Heart left ventricle (tissue), 16 donors: ENCODE data around the gene COMTD1. TPM values are rescaled to one million over a fixed set of nuclear protein-coding genes. Genes with fewer than 3 reads are reported as not detected.
"Not testable (repeated sequence)": the region's sequence is repeated elsewhere in the genome, so short reads cannot be mapped to it uniquely, and the experiment has no call there.

Experiments used
- ATAC-seq, 4 donors: fragments of 200-7000 bp; cut with Tn5 transposase; one replicate each; pipeline ENCODE4 v1.9.1; 2020 to 2022; ENCODE audit warnings: moderate library complexity in 4 of 4, mild to moderate bottlenecking in 3 of 4, moderate number of reproducible peaks in 1 of 4
- DNase-seq, 5 donors: peaks; one replicate each; pipeline ENCODE4 v3.0.0-alpha.2; 2020
- H3K27ac ChIP-seq, 12 donors: fragments of 200-600 bp; sonication (generic) in 4 of 12; one replicate each; pipeline versions ENCODE4 v1.5.0 to v1.8.0; 2016 to 2022; ENCODE audit warnings: mild to moderate bottlenecking in 2 of 12
- H3K27me3 ChIP-seq, 9 donors: fragments of 200-600 bp; sonication (generic) in 2 of 9; one replicate each; pipeline versions ENCODE4 v1.5.1 to v1.8.0; 2016 to 2022; ENCODE audit warnings: mild to moderate bottlenecking in 3 of 9
- H3K36me3 ChIP-seq, 9 donors: fragments of 200-600 bp; sonication (generic) in 2 of 9; one replicate each; pipeline versions ENCODE4 v1.5.0 to v1.8.0; 2018 to 2022; ENCODE audit warnings: mild to moderate bottlenecking in 2 of 9
- H3K4me1 ChIP-seq, 12 donors: fragments of 200-600 bp; sonication (generic) in 4 of 12; one replicate each; pipeline versions ENCODE4 v1.5.0 to v1.8.0; 2016 to 2022; ENCODE audit warnings: mild to moderate bottlenecking in 3 of 12
- H3K4me3 ChIP-seq, 12 donors: fragments of 200-600 bp; sonication (generic) in 4 of 12; one replicate each; pipeline versions ENCODE4 v1.5.0 to v1.8.0; 2017 to 2022; ENCODE audit warnings: mild to moderate bottlenecking in 9 of 12, moderate library complexity in 4 of 12
- H3K9me3 ChIP-seq, 12 donors: fragments of 200-600 bp; sonication (generic) in 4 of 12; one replicate each; pipeline versions ENCODE4 v1.5.0 to v1.8.0; 2016 to 2022; ENCODE audit warnings: mild to moderate bottlenecking in 1 of 12
- POLR2A ChIP-seq, 2 donors: fragments of 450-650 bp; IDR thresholded peaks; one replicate each; pipeline ENCODE4 v1.6.1; 2017; ENCODE audit warnings: antibody characterized with exemption in 2 of 2, mild to moderate bottlenecking in 2 of 2, moderate library complexity in 2 of 2
- WGBS, 4 donors: extraction: QIAGEN DNeasy Blood & Tissue Kit in 2 of 4; methylation state at CpG; one replicate each; pipeline versions ENCODE4 v1.1.5 to v1.1.7; 2013 to 2018; 5-methylcytosine and 5-hydroxymethylcytosine counted together
- intact Hi-C, 10 donors: fragments of 100-400 bp; cut with DNase I; formaldehyde crosslinking; loops; one replicate each; pipeline versions ENCODE4 v1.11.1 to v1.14.2; 2022
- polyA plus RNA-seq, 2 donors: library from polyadenylated mRNA; stranded (reverse); fragments of 200-250 nt; gene quantifications; one replicate each; pipeline ENCODE4 v1.2.3, GENCODE V29; 2013
- total RNA-seq, 9 donors: library from RNA; depleted of rRNA in 2 of 9; stranded (reverse); fragments of >200 nt in 2 of 9; fragmentation: NEBNext Ultra II Directional in 3 of 9; extraction: Animal tissue kit (Norgen Biotek cat#: 25700) in 3 of 9; gene quantifications; one replicate each; pipeline versions ENCODE4 v1.1.0 to v1.2.4, GENCODE V29; 2016 to 2023
- TF ChIP-seq, protein P1 (sequence below), 12 donors: fragments of 200-600 bp; sonication (generic) in 4 of 12; IDR thresholded peaks; one replicate each; pipeline versions ENCODE4 v1.5.0 to v1.8.0; 2018 to 2022; ENCODE audit warnings: antibody characterized with exemption in 12 of 12, mild to moderate bottlenecking in 5 of 12
- donor health status: ischemic (EF 13 %, LVEDD 7.1; RV severe dilation, severe dysfunction).
- donor health status: healthy with polysubstance abuse.
- donor health status: DM: no; HTN: yes; CAD: no.
- donor health status: DM: no; HTN: no; CAD: no.
- donor health status: ischemic (EF 25% LVEDD 6.9; RV normal size, moderate dysfunction).
- donor health status: ischemic (EF 25% LVEDD 5.7; RV mildly dilated, moderate dysfunction).
- donor health status: healthy.
- donor health status: DM: yes; HTN: yes; CAD: no.
- donor health status: ischemic (EF 35%, LVEDD 5.7; RV mildly dilated, moderate dysfunction).
- donor health status: nonischemic (EF 11% LVEDD 7.7; RV severe dilation, severe dysfunction).
- donor health status: DM: yes; HTN: yes; CAD: no.
- donor health status: PGD.
- donor health status: ischemic (EF 29% LVEDD 5.4; RV normal size, mild dysfunction).
- donor health status: nonischemic (EF 23%, LVEDD 6.1; RV moderate dilation, normal function).

Gene COMTD1
- total and polyA plus RNA-seq, 11 donors = 20.8 to 124 (median 38.7) TPM

DNA sequence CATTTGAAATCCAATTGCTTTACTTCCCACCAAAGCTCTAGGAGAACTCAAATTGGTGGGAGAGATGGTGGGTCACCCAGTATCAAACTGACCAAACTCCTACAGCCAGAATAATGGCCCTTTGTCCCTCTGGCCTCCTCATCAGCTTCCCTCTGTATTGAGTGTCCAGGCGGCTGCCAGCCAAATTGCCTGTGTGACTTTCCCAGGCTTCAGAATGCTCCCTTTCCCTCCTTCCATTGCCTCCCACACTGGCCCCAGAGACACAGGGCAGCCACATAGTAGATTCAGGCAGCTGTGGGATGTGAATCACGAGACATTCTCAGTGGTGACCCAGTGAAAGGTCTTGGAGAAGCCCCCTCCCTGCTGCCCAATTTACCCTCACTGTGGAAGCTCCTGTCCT, 37.9 kb downstream of the COMTD1 start:
- Histone ChIP-seq H3K4me1 (peaks cover 0 to 13% (median 7%) of the 10 kb centered on the region in 12 donors), H3K4me3 (no peak overlapping the region), H3K9me3 (no peaks in the 10 kb centered on the region), H3K36me3 (peaks cover 0 to 3% (median 0%) of the 10 kb centered on the region in 9 donors), H3K27ac (peak overlapping the region in 1 of 12 donors; percentile 22), H3K27me3 (no peaks in the 10 kb centered on the region)
- intact Hi-C loops = no loop called here
- 64 to 87% (median 82%) methylated on average over 2 of the region's 2 CpGs for WGBS, 4 donors
- DNase-seq (no peak), ATAC-seq (no peak)
- no peak for TF ChIP-seq POLR2A (IDR thresholded peaks at IDR 0.05)
- TF ChIP-seq, protein P1, sequence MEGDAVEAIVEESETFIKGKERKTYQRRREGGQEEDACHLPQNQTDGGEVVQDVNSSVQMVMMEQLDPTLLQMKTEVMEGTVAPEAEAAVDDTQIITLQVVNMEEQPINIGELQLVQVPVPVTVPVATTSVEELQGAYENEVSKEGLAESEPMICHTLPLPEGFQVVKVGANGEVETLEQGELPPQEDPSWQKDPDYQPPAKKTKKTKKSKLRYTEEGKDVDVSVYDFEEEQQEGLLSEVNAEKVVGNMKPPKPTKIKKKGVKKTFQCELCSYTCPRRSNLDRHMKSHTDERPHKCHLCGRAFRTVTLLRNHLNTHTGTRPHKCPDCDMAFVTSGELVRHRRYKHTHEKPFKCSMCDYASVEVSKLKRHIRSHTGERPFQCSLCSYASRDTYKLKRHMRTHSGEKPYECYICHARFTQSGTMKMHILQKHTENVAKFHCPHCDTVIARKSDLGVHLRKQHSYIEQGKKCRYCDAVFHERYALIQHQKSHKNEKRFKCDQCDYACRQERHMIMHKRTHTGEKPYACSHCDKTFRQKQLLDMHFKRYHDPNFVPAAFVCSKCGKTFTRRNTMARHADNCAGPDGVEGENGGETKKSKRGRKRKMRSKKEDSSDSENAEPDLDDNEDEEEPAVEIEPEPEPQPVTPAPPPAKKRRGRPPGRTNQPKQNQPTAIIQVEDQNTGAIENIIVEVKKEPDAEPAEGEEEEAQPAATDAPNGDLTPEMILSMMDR (IDR thresholded peaks at IDR 0.05) = no peak

DNA sequence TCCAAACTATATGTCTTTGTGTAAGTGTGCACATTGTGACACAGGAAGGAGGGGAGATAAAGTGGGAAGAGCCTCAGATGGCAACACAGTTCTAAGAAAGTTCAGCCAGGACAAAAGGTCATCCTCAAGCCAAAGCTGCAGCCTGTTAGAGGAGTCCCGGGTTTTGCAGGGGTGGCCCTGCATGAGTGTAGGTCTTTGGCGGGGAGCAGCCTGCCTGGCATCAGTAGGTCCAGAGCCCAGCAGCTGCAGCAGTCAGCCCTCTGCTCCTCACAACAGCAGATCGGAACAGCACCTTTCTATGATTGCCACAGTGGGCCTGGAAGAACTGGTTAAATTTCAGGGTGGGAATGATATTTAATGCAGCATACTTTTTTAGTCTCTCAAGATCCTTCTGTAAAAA, 38.7 kb downstream of the COMTD1 start:
- peaks cover 0 to 3% (median 0%) of the 10 kb centered on the region in 9 donors for H3K36me3 ChIP-seq
- peaks cover 0 to 12% (median 2%) of the 10 kb centered on the region in 12 donors for H3K4me1 ChIP-seq
- H3K27me3 ChIP-seq = no peaks in the 10 kb centered on the region
- no peak overlapping the region for H3K4me3 ChIP-seq
- intact Hi-C loops = no loop called here
- H3K9me3 ChIP-seq = no peaks in the 10 kb centered on the region
- ATAC-seq = no peak
- no peak overlapping the region for H3K27ac ChIP-seq
- WGBS, 4 donors = 75 to 96% (median 80%) methylated on average over 3 of the region's 3 CpGs
- no peak for TF ChIP-seq POLR2A (IDR thresholded peaks at IDR 0.05)
- TF ChIP-seq, protein P1 (IDR thresholded peaks at IDR 0.05) = no peak
- DNase-seq = no peak

- Histone ChIP-seq H3K4me3 (no peak overlapping the region), H3K9me3 (no peaks in the 10 kb centered on the region), H3K27me3 (no peaks in the 10 kb centered on the region), H3K4me1 (peaks cover 0 to 20% (median 5%) of the 10 kb centered on the region in 12 donors), H3K27ac (peak overlapping the region in 1 of 12 donors; percentile 59), H3K36me3 (peaks cover 0 to 3% (median 0%) of the 10 kb centered on the region in 9 donors)
- ATAC-seq (no peak), DNase-seq (no peak)
- intact Hi-C loops = no loop called here
- 96 to 99% (median 97%) methylated on average over 6 of the region's 6 CpGs for WGBS, 4 donors
- TF ChIP-seq, protein P1 (IDR thresholded peaks at IDR 0.05) = no peak
- no peak for TF ChIP-seq POLR2A (IDR thresholded peaks at IDR 0.05)
These were observed 40.6 kb downstream of the COMTD1 start for GRCh38 chr10:75195035-75195763.

GRCh38 chr10:75194625-75195024, 41.1 kb downstream of the COMTD1 start:
- WGBS, 4 donors = 93 to 96% (median 95%) methylated on average over 4 of the region's 4 CpGs
- H3K4me3 ChIP-seq, H3K27me3 ChIP-seq, DNase-seq, H3K36me3 ChIP-seq, intact Hi-C loops, H3K9me3 ChIP-seq, ATAC-seq: not testable (repeated sequence)
- Histone ChIP-seq H3K27ac (peak overlapping the region in 1 of 12 donors; percentile 59), H3K4me1 (peaks cover 0 to 20% (median 5%) of the 10 kb centered on the region in 12 donors)
